ENCODE measurements around the gene UBE4B. TPM values are rescaled to one million over a fixed set of nuclear protein-coding genes. Genes with fewer than 3 reads are reported as not detected.
"Not testable (repeated sequence)": the region's sequence is repeated elsewhere in the genome, so short reads cannot be mapped to it uniquely, and the experiment has no call there.

UBE4B gene
- total RNA-seq, 1 donor from 2014 or later, result 54.8 TPM

DNA sequence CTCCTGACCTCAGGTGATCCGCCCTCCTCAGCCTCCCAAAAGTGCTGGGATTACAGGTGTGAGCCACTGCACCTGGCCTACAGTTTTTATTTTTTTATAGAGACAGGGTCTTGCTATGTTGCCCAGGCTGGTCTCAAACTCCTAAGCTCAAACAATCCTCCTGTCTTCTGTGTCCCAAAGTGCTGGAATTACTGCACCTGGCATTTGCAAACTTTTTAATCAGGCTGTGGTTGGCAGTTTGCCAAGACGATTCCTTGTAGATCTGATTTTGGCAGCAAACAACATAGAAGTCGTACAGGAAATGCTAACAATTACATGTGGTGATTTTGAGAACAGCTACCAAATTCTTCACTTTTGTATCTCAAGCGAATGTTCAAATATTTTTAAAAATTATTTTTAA lies 25.6 kb upstream of the UBE4B start:
- Mint-ChIP-seq H3K4me3 (ENCODE audit: unreplicated experiment) (no peak overlapping the region), H3K9me3 (ENCODE audit: unreplicated experiment) (no peaks in the 10 kb centered on the region), H3K27ac (ENCODE audit: unreplicated experiment) (no peak overlapping the region), H3K36me3 (ENCODE audit: low read depth, unreplicated experiment) (peaks cover under 1% of the 10 kb centered on the region), H3K27me3 (ENCODE audit: unreplicated experiment) (no peaks in the 10 kb centered on the region), H3K4me1 (ENCODE audit: unreplicated experiment) (no peaks in the 10 kb centered on the region)
- no peak for DNase-seq (ENCODE audit: low spot score)
- TF ChIP-seq, protein P1, sequence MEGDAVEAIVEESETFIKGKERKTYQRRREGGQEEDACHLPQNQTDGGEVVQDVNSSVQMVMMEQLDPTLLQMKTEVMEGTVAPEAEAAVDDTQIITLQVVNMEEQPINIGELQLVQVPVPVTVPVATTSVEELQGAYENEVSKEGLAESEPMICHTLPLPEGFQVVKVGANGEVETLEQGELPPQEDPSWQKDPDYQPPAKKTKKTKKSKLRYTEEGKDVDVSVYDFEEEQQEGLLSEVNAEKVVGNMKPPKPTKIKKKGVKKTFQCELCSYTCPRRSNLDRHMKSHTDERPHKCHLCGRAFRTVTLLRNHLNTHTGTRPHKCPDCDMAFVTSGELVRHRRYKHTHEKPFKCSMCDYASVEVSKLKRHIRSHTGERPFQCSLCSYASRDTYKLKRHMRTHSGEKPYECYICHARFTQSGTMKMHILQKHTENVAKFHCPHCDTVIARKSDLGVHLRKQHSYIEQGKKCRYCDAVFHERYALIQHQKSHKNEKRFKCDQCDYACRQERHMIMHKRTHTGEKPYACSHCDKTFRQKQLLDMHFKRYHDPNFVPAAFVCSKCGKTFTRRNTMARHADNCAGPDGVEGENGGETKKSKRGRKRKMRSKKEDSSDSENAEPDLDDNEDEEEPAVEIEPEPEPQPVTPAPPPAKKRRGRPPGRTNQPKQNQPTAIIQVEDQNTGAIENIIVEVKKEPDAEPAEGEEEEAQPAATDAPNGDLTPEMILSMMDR (IDR thresholded peaks at IDR 0.05; ENCODE audit: unreplicated experiment), result no peak

DNA sequence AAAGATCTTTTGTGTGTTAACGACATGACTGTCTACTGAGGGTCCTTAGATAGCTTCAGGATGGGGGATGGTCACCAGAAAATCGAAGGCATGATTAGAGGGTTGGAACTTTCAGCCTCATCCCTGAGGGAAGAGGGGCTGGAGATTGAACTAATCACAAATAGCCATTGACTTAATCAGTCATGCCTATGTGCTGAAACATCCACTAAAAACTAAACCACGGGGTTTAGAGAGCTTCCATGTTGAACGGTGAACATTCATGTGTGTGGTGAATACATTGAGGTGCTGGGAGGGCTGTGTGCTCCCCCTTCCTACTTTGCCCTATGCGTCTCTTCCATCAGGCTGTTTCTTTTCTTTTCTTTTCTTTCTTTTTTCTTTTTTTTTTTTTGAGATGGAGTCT lies 18.7 kb upstream of the UBE4B start:
- Mint-ChIP-seq H3K36me3 (ENCODE audit: low read depth, unreplicated experiment) (peaks cover 4% of the 10 kb centered on the region), H3K4me1 (ENCODE audit: unreplicated experiment) (no peaks in the 10 kb centered on the region), H3K27ac (ENCODE audit: unreplicated experiment) (no peak overlapping the region), H3K9me3 (ENCODE audit: unreplicated experiment) (no peaks in the 10 kb centered on the region), H3K27me3 (ENCODE audit: unreplicated experiment) (peaks cover 1% of the 10 kb centered on the region), H3K4me3 (ENCODE audit: unreplicated experiment) (no peak overlapping the region)
- DNase-seq (ENCODE audit: low spot score), result no peak
- TF ChIP-seq, protein P1 (IDR thresholded peaks at IDR 0.05; ENCODE audit: unreplicated experiment), result no peak

DNA sequence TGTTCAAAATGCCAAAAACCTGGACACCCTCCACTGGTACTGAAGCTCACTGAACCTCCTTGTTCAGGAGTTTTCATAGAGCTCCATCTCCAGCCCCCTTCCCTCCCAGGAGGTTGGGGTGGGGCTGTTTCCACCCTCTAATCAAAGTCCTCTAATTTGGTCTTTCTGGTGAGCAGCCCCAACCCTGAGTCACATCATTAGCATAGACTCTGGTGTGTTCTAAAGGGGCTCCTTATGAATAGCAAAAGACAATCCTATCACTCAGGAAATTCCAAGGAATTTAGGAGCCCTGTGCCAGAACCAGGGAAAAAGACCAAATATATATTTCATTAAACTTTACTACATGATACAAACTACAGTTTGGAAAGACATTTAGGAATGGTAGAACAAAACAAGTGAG lies 13.2 kb upstream of the UBE4B start:
- TF ChIP-seq, protein P1 (IDR thresholded peaks at IDR 0.05; ENCODE audit: unreplicated experiment), result no peak
- Mint-ChIP-seq H3K36me3 (ENCODE audit: low read depth, unreplicated experiment) (no peaks in the 10 kb centered on the region), H3K4me3 (ENCODE audit: unreplicated experiment) (no peak overlapping the region), H3K4me1 (ENCODE audit: unreplicated experiment) (no peaks in the 10 kb centered on the region), H3K27me3 (ENCODE audit: unreplicated experiment) (no peaks in the 10 kb centered on the region), H3K27ac (ENCODE audit: unreplicated experiment) (no peak overlapping the region), H3K9me3 (ENCODE audit: unreplicated experiment) (no peaks in the 10 kb centered on the region)
- no peak for DNase-seq (ENCODE audit: low spot score)

GRCh38 chr1:10020086-10020485 lies 12.7 kb upstream of the UBE4B start:
- Mint-ChIP-seq H3K9me3 (ENCODE audit: unreplicated experiment) (no peaks in the 10 kb centered on the region), H3K27me3 (ENCODE audit: unreplicated experiment) (no peaks in the 10 kb centered on the region), H3K4me3 (ENCODE audit: unreplicated experiment) (no peak overlapping the region), H3K4me1 (ENCODE audit: unreplicated experiment) (no peaks in the 10 kb centered on the region), H3K36me3 (ENCODE audit: low read depth, unreplicated experiment) (no peaks in the 10 kb centered on the region), H3K27ac (ENCODE audit: unreplicated experiment) (no peak overlapping the region)
- no peak for DNase-seq (ENCODE audit: low spot score)
- TF ChIP-seq, protein P1 (IDR thresholded peaks at IDR 0.05; ENCODE audit: unreplicated experiment), result no peak

GRCh38 chr1:10020678-10021077 lies 12.1 kb upstream of the UBE4B start:
- H3K4me1 Mint-ChIP-seq (ENCODE audit: unreplicated experiment); H3K27ac Mint-ChIP-seq (ENCODE audit: unreplicated experiment); DNase-seq (ENCODE audit: low spot score): not testable (repeated sequence)

GRCh38 chr1:10021992-10022391 lies 10.8 kb upstream of the UBE4B start:
- not testable (repeated sequence) for H3K36me3 Mint-ChIP-seq (ENCODE audit: low read depth, unreplicated experiment); H3K4me3 Mint-ChIP-seq (ENCODE audit: unreplicated experiment); DNase-seq (ENCODE audit: low spot score); H3K27me3 Mint-ChIP-seq (ENCODE audit: unreplicated experiment); H3K27ac Mint-ChIP-seq (ENCODE audit: unreplicated experiment); H3K4me1 Mint-ChIP-seq (ENCODE audit: unreplicated experiment); H3K9me3 Mint-ChIP-seq (ENCODE audit: unreplicated experiment)

More at GRCh38 chr1:10020678-10021077, 12.1 kb upstream of the UBE4B start:
- H3K4me3 Mint-ChIP-seq (ENCODE audit: unreplicated experiment); H3K27me3 Mint-ChIP-seq (ENCODE audit: unreplicated experiment); H3K9me3 Mint-ChIP-seq (ENCODE audit: unreplicated experiment); H3K36me3 Mint-ChIP-seq (ENCODE audit: low read depth, unreplicated experiment): not testable (repeated sequence)
